ENCODE data around the gene GREB1L. TPM values are rescaled to one million over a fixed set of nuclear protein-coding genes. Genes with fewer than 3 reads are reported as not detected.

GREB1L gene
- total RNA-seq, 1 experiment from 2014 or later = 0.26 TPM

GRCh38 chr18:21215490-21215889 lies 26.5 kb upstream of the GREB1L start:
- CTCF ChIA-PET = interaction anchor here (1.8 kb wide), 1 partner anchor 23 kb away, joined by 5 read pairs; no protein-coding TSS in a partner anchor
- peaks cover 89% of the 10 kb centered on the region for H3K27me3 Mint-ChIP-seq (ENCODE audit: low read depth)

More at GRCh38 chr18:21215490-21215889, 26.5 kb upstream of the GREB1L start:
- Mint-ChIP-seq H3K4me1 (peaks cover 6% of the 10 kb centered on the region), H3K4me3 (no peak overlapping the region), H3K27ac (no peak overlapping the region), H3K9me3 (no peaks in the 10 kb centered on the region), H3K36me3 (no peaks in the 10 kb centered on the region)
- ATAC-seq (no peak), DNase-seq (ENCODE audit: low spot score) (no peak)
- no peak for TF ChIP-seq SOX15 (CRISPR knock-in tag; IDR thresholded peaks at IDR 0.05)
- TF ChIP-seq, protein P1, sequence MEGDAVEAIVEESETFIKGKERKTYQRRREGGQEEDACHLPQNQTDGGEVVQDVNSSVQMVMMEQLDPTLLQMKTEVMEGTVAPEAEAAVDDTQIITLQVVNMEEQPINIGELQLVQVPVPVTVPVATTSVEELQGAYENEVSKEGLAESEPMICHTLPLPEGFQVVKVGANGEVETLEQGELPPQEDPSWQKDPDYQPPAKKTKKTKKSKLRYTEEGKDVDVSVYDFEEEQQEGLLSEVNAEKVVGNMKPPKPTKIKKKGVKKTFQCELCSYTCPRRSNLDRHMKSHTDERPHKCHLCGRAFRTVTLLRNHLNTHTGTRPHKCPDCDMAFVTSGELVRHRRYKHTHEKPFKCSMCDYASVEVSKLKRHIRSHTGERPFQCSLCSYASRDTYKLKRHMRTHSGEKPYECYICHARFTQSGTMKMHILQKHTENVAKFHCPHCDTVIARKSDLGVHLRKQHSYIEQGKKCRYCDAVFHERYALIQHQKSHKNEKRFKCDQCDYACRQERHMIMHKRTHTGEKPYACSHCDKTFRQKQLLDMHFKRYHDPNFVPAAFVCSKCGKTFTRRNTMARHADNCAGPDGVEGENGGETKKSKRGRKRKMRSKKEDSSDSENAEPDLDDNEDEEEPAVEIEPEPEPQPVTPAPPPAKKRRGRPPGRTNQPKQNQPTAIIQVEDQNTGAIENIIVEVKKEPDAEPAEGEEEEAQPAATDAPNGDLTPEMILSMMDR (IDR thresholded peaks at IDR 0.05) = no peak
- no peak for TF ChIP-seq ZNF416 (CRISPR knock-in tag; IDR thresholded peaks at IDR 0.05)
- TF ChIP-seq ZNF138 (CRISPR knock-in tag; conservative IDR thresholded peaks at IDR 0.05) = no peak
- TF ChIP-seq TEAD1 (CRISPR knock-in tag; IDR thresholded peaks at IDR 0.05) = no peak
- TF ChIP-seq, protein P2, sequence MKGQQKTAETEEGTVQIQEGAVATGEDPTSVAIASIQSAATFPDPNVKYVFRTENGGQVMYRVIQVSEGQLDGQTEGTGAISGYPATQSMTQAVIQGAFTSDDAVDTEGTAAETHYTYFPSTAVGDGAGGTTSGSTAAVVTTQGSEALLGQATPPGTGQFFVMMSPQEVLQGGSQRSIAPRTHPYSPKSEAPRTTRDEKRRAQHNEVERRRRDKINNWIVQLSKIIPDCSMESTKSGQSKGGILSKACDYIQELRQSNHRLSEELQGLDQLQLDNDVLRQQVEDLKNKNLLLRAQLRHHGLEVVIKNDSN (CRISPR knock-in tag; IDR thresholded peaks at IDR 0.05) = no peak
- TF ChIP-seq NR3C1 (CRISPR knock-in tag; conservative IDR thresholded peaks at IDR 0.05; ENCODE audit: low read depth) = no peak
- no peak for TF ChIP-seq ELF4 (CRISPR knock-in tag; IDR thresholded peaks at IDR 0.05; ENCODE audit: low read depth)
- TF ChIP-seq JUN (CRISPR knock-in tag; IDR thresholded peaks at IDR 0.05) = no peak
- no peak for TF ChIP-seq ATF3 (CRISPR knock-in tag; conservative IDR thresholded peaks at IDR 0.05)
- TF ChIP-seq, protein P3, sequence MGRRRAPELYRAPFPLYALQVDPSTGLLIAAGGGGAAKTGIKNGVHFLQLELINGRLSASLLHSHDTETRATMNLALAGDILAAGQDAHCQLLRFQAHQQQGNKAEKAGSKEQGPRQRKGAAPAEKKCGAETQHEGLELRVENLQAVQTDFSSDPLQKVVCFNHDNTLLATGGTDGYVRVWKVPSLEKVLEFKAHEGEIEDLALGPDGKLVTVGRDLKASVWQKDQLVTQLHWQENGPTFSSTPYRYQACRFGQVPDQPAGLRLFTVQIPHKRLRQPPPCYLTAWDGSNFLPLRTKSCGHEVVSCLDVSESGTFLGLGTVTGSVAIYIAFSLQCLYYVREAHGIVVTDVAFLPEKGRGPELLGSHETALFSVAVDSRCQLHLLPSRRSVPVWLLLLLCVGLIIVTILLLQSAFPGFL (CRISPR knock-in tag; IDR thresholded peaks at IDR 0.05; ENCODE audit: borderline replicate concordance) = no peak
- no peak for TF ChIP-seq ZNF396 (CRISPR knock-in tag; IDR thresholded peaks at IDR 0.05; ENCODE audit: borderline replicate concordance)
- no peak for TF ChIP-seq ESRRA (CRISPR knock-in tag; IDR thresholded peaks at IDR 0.05; ENCODE audit: borderline replicate concordance)
- TF ChIP-seq E2F1 (CRISPR knock-in tag; IDR thresholded peaks at IDR 0.05) = no peak
- TF ChIP-seq, protein P4, sequence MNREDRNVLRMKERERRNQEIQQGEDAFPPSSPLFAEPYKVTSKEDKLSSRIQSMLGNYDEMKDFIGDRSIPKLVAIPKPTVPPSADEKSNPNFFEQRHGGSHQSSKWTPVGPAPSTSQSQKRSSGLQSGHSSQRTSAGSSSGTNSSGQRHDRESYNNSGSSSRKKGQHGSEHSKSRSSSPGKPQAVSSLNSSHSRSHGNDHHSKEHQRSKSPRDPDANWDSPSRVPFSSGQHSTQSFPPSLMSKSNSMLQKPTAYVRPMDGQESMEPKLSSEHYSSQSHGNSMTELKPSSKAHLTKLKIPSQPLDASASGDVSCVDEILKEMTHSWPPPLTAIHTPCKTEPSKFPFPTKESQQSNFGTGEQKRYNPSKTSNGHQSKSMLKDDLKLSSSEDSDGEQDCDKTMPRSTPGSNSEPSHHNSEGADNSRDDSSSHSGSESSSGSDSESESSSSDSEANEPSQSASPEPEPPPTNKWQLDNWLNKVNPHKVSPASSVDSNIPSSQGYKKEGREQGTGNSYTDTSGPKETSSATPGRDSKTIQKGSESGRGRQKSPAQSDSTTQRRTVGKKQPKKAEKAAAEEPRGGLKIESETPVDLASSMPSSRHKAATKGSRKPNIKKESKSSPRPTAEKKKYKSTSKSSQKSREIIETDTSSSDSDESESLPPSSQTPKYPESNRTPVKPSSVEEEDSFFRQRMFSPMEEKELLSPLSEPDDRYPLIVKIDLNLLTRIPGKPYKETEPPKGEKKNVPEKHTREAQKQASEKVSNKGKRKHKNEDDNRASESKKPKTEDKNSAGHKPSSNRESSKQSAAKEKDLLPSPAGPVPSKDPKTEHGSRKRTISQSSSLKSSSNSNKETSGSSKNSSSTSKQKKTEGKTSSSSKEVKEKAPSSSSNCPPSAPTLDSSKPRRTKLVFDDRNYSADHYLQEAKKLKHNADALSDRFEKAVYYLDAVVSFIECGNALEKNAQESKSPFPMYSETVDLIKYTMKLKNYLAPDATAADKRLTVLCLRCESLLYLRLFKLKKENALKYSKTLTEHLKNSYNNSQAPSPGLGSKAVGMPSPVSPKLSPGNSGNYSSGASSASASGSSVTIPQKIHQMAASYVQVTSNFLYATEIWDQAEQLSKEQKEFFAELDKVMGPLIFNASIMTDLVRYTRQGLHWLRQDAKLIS (CRISPR knock-in tag; IDR thresholded peaks at IDR 0.05; ENCODE audit: borderline replicate concordance) = no peak
- no peak for TF ChIP-seq NR2C2 (CRISPR knock-in tag; IDR thresholded peaks at IDR 0.05)
- no peak for TF ChIP-seq SMAD3 (CRISPR knock-in tag; IDR thresholded peaks at IDR 0.05; ENCODE audit: borderline replicate concordance)
- TF ChIP-seq, protein P5, sequence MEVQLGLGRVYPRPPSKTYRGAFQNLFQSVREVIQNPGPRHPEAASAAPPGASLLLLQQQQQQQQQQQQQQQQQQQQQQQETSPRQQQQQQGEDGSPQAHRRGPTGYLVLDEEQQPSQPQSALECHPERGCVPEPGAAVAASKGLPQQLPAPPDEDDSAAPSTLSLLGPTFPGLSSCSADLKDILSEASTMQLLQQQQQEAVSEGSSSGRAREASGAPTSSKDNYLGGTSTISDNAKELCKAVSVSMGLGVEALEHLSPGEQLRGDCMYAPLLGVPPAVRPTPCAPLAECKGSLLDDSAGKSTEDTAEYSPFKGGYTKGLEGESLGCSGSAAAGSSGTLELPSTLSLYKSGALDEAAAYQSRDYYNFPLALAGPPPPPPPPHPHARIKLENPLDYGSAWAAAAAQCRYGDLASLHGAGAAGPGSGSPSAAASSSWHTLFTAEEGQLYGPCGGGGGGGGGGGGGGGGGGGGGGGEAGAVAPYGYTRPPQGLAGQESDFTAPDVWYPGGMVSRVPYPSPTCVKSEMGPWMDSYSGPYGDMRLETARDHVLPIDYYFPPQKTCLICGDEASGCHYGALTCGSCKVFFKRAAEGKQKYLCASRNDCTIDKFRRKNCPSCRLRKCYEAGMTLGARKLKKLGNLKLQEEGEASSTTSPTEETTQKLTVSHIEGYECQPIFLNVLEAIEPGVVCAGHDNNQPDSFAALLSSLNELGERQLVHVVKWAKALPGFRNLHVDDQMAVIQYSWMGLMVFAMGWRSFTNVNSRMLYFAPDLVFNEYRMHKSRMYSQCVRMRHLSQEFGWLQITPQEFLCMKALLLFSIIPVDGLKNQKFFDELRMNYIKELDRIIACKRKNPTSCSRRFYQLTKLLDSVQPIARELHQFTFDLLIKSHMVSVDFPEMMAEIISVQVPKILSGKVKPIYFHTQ (CRISPR knock-in tag; IDR thresholded peaks at IDR 0.05) = no peak
- TF ChIP-seq FOXK1 (CRISPR knock-in tag; IDR thresholded peaks at IDR 0.05) = no peak
- POLR2A ChIA-PET = no interaction called here

All from WTC11 (cell line).